ENCODE data around the gene GNE. TPM values are rescaled to one million over a fixed set of nuclear protein-coding genes. Genes with fewer than 3 reads are reported as not detected.
A peak's percentile ranks its signal among the peaks of the same experiment; 100 is the strongest.

The GNE gene
- total and polyA plus RNA-seq, 2 of the 13 experiments (the other 11 are each of a cell fraction or from before 2014, with no cell fraction given) = 16.1 to 24.1 TPM

- no peak; the same call in 1 of the 2 replicates for TF ChIP-seq PRMT3 (CRISPR knock-in tag; IDR thresholded peaks at IDR 0.05; ENCODE audit: borderline replicate concordance, low read depth)
- TF ChIP-seq SETDB1 (CRISPR knock-in tag; IDR thresholded peaks at IDR 0.05; ENCODE audit: borderline replicate concordance) = no peak
- TF ChIP-seq CENPT (CRISPR knock-in tag; IDR thresholded peaks at IDR 0.05; ENCODE audit: low read depth) = no peak
- TF ChIP-seq SMARCE1 (IDR thresholded peaks at IDR 0.05; ENCODE audit: borderline replicate concordance) = no peak
- TF ChIP-seq ZNF446 (CRISPR knock-in tag; IDR thresholded peaks at IDR 0.05) = no peak; the same call in 1 of the 2 replicates
- peak; percentile 95 for TF ChIP-seq MTERF4 (CRISPR knock-in tag; IDR thresholded peaks at IDR 0.05)
- peak; percentile 91 for TF ChIP-seq ZNF547 (CRISPR knock-in tag; IDR thresholded peaks at IDR 0.05)
- TF ChIP-seq, protein P1, sequence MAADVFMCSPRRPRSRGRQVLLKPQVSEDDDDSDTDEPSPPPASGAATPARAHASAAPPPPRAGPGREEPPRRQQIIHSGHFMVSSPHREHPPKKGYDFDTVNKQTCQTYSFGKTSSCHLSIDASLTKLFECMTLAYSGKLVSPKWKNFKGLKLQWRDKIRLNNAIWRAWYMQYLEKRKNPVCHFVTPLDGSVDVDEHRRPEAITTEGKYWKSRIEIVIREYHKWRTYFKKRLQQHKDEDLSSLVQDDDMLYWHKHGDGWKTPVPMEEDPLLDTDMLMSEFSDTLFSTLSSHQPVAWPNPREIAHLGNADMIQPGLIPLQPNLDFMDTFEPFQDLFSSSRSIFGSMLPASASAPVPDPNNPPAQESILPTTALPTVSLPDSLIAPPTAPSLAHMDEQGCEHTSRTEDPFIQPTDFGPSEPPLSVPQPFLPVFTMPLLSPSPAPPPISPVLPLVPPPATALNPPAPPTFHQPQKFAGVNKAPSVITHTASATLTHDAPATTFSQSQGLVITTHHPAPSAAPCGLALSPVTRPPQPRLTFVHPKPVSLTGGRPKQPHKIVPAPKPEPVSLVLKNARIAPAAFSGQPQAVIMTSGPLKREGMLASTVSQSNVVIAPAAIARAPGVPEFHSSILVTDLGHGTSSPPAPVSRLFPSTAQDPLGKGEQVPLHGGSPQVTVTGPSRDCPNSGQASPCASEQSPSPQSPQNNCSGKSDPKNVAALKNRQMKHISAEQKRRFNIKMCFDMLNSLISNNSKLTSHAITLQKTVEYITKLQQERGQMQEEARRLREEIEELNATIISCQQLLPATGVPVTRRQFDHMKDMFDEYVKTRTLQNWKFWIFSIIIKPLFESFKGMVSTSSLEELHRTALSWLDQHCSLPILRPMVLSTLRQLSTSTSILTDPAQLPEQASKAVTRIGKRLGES (CRISPR knock-in tag; IDR thresholded peaks at IDR 0.05; ENCODE audit: borderline replicate concordance) = no peak
- TF ChIP-seq CCDC6 (CRISPR knock-in tag; IDR thresholded peaks at IDR 0.05) = peak; percentile 96; the same call in 1 of the 2 replicates
- TF ChIP-seq ZFP82 (CRISPR knock-in tag; IDR thresholded peaks at IDR 0.05; ENCODE audit: borderline replicate concordance) = no peak
- no peak for TF ChIP-seq ZNF800 (CRISPR knock-in tag; IDR thresholded peaks at IDR 0.05)
- TF ChIP-seq RBAK (CRISPR knock-in tag; IDR thresholded peaks at IDR 0.05) = no peak
- peak; percentile 93 for TF ChIP-seq ZFX (CRISPR knock-in tag; IDR thresholded peaks at IDR 0.05; ENCODE audit: low read depth)
- peak; percentile 84 for TF ChIP-seq HMG20B (CRISPR knock-in tag; conservative IDR thresholded peaks at IDR 0.05)
- TF ChIP-seq ZFP36 (IDR thresholded peaks at IDR 0.05; ENCODE audit: borderline replicate concordance, low read depth, low read length, partially characterized antibody) = no peak
- peak; percentile 70; the same call in 1 of the 2 replicates for TF ChIP-seq ZNF556 (CRISPR knock-in tag; IDR thresholded peaks at IDR 0.05; ENCODE audit: borderline replicate concordance)
- TF ChIP-seq TAF15 (IDR thresholded peaks at IDR 0.05; ENCODE audit: low read depth, low read length, poor library complexity, severe bottlenecking) = no peak
- TF ChIP-seq, protein P2, sequence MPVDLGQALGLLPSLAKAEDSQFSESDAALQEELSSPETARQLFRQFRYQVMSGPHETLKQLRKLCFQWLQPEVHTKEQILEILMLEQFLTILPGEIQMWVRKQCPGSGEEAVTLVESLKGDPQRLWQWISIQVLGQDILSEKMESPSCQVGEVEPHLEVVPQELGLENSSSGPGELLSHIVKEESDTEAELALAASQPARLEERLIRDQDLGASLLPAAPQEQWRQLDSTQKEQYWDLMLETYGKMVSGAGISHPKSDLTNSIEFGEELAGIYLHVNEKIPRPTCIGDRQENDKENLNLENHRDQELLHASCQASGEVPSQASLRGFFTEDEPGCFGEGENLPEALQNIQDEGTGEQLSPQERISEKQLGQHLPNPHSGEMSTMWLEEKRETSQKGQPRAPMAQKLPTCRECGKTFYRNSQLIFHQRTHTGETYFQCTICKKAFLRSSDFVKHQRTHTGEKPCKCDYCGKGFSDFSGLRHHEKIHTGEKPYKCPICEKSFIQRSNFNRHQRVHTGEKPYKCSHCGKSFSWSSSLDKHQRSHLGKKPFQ (CRISPR knock-in tag; IDR thresholded peaks at IDR 0.05; ENCODE audit: insufficient replicate concordance) = no peak
- TF ChIP-seq ZNF850 (CRISPR knock-in tag; conservative IDR thresholded peaks at IDR 0.05) = no peak
- no peak for TF ChIP-seq JARID2 (CRISPR knock-in tag; IDR thresholded peaks at IDR 0.05; ENCODE audit: insufficient replicate concordance)
- TF ChIP-seq KDM2A (CRISPR knock-in tag; IDR thresholded peaks at IDR 0.05; ENCODE audit: borderline replicate concordance, low read depth) = peak; percentile 94
These were observed at the start of gene GNE (continued) for GRCh38 chr9:36258208-36258995.
